ENCODE data around the gene ZNF317.
"Not testable (repeated sequence)": the region's sequence is repeated elsewhere in the genome, so short reads cannot be mapped to it uniquely, and the experiment has no call there.

ZNF317 gene

DNA sequence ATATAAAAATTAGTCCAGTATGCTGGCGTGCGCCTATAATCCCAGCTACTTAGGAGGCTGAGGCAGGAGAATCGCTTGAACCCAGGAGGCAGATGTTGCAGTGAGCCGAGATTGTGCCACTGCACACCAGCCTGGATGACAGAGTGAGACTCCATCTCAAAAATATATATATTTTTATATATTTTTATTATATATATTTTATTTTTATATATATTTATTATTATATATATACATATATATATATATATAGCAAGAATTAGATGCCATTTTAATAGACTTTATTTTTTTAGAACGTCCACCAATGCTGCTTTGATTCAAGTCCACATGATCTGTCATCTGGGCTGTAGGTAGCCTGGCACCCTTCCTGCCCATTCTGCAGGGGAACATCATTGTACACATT is 35.1 kb downstream of the ZNF317 start:
- no peak for ATAC-seq

DNA sequence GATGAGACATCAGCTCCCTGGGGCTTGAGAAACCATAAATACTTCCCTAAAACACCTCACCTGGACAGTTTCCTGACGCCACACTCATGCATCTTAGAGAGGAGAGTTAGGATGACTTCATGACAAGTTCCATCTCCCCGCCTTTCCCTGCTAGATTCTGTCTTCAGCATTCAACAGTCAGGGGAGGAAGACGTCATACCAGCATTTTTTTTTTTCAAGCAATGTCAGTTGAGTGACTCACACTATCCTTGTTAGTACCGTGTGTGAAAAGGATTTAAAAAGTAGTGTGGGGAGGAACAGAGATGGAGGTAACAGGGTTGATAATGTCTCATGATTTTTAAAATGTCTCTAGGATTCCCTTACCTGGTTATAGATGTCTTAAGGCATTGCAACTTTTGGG is 38.7 kb downstream of the ZNF317 start, which contains the start of gene OR7D2:
TSS of gene OR7D2 (plus strand) at position 79 of the 400 bp plus-strand sequence. CDS start 6,803 bp downstream, outside the sequence.
- ATAC-seq, result no peak

DNA sequence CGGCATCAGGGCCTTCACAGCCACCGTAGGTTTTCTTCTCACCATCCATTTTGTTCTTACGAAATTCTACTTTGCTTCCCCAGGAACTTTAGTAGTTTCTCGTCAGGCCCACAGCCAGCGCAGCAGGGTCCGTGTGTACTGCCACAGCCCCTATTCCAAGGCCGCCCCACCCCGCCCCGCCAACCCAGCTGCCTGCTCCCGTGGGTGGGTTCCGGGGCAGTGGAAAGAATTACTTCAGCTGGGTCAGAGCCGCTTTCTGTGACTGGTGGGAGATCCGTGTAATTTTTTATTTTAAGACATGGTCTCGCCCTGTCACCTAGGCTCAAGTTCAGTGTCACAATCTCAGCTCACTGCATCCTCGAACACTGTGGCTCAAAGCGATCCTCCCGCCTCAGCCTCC is 42.8 kb downstream of the ZNF317 start:
- no peak for ATAC-seq

DNA sequence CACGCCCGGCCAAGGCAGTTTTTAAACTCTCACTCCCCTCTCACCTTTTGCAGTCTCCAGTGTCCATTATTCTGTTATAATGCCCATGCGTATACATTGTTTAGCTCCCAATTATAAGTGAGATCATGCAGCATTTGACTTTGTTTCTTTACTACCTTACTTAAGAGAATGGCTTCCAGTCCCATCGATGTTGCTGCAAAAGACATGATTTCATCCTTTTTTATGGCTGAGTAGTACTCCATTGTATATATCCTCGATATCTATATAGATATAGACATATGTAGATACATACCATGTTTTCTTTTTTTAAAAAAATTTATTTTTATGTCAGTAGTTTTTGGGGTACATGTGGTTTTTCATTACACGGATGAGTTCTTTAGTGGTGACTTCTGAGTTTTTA is 47.0 kb downstream of the ZNF317 start:
- ATAC-seq, result no peak

DNA sequence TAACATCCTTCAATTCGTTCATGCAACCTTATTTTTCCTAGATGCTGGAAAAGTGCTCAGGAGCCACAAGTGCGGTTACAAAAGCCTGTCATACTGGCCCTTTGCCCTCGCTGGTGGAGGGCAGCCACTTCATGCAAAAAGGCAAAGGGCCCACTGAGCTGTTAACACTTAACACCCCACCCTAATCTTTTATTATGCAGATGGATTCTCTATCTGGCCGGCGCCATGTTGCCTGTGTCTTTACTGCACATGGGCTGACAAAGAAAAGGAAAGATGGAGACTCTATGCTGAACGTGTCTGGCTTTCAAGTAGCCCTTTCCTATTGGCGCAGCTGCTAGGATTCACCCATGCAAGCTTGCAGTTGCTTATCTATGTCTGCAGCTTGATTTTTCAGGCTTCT is 49.3 kb downstream of the ZNF317 start:
- ATAC-seq, result no peak

DNA sequence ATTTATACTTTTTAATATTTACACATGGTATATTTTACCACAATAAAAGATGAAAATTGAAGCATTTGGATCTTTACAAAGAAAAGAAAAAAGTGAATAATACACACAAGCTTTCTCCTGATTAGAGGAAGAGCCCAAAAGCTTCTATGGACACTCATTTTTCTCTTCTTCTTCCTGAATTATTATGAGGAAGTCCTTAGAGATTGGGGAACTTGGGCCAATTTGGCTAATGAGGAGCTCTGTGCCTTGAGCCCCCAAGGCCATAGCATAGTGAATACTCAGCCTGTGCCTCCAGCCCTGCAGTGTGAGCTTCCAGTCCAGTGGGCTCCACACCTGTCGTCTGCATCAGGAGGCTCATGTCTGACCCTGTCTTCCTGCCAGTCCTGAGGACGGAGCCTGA is 57.8 kb downstream of the ZNF317 start:
- ATAC-seq, result not testable (repeated sequence)

DNA sequence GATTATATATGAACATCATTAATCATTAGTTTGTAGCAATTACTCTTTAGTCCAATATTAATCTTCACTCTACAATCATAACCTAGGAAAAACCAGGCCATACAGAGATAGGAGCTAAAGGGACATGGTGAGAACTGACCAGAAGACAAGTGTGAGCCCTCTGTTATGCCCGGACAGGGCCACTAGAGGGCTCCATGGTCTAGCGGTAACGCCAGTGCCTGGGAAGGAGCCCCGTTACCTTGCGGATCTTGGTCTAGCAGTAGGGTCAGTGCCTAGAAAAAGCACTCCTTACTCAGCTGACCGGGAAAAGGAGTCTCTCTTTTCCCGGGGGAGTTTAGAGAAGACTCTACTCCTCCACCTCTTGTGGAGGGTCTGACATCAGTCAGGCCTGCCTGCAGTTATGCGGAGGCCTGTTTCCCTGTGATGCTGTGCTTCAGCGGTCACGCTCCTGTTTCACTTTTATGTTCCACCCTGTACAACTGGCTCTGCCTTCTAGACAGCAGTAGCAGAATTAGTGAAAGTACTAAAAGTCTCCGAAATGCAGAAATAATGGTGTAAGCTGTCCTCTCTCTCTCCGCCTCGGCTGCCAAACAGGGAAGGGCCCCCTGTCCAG is 65.4 kb downstream of the ZNF317 start:
- ATAC-seq, result peak in 1 of 2 donors; percentile 45

All from activated CD4-positive, CD25-positive, alpha-beta regulatory T cell treated with anti-CD3 and anti-CD28 coated beads, Interleukin-2, amount 50 U/mL, for 24 hours (primary cell).